22Rv1 (cell line): Measurements from ENCODE around the gene FBXO45.

Experiments used
- ZFX ChIP-seq: fragments of 450-650 bp; IDR thresholded peaks from 2 replicates; pipeline ENCODE4 v1.6.1; 2017; ENCODE audit warnings: antibody characterized with exemption, borderline replicate concordance
- TF ChIP-seq, protein P1 (sequence below): fragments of 450-650 bp; IDR thresholded peaks from 2 replicates; pipeline ENCODE4 v1.5.1; 2017; ENCODE audit warnings: mild to moderate bottlenecking

DNA sequence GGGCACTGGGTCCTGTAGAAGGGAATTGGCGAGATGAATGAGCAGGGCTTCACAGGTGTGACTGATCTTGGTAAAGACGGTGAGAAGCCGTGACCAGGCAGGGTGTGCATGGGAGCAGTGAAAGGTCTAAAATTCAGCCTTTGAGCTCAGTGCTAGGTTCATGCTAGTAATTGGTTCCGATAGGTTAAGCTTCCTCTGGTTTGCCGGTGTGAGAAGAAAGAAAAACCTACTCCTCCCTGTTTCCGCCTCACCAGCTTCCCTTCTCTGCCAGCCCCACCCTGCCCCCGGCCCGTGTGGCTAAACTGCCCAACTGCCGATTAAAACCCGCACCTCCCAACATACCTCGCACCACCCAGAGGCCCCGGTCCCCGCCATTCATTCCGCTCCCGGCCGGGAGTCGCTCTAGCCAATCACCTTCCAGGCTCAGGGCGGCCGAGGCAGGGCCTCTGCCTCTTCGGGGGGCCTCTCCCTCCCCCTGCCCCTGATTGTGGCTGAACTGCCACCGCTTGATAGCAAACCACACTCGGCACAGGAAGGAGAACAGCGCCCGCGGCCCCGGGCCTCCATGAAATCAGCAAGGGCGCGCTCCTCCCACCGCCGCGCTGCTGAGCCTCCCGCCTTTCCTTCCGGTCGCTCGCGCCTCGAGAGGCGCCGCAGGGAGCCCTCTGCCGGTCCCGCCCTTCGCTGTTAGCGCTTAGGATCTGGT lies 63.7 kb downstream of the FBXO45 start:
- TF ChIP-seq, protein P1, sequence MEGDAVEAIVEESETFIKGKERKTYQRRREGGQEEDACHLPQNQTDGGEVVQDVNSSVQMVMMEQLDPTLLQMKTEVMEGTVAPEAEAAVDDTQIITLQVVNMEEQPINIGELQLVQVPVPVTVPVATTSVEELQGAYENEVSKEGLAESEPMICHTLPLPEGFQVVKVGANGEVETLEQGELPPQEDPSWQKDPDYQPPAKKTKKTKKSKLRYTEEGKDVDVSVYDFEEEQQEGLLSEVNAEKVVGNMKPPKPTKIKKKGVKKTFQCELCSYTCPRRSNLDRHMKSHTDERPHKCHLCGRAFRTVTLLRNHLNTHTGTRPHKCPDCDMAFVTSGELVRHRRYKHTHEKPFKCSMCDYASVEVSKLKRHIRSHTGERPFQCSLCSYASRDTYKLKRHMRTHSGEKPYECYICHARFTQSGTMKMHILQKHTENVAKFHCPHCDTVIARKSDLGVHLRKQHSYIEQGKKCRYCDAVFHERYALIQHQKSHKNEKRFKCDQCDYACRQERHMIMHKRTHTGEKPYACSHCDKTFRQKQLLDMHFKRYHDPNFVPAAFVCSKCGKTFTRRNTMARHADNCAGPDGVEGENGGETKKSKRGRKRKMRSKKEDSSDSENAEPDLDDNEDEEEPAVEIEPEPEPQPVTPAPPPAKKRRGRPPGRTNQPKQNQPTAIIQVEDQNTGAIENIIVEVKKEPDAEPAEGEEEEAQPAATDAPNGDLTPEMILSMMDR: peak; percentile 48
- TF ChIP-seq ZFX: no peak
